Thyroid gland (tissue), 4 donors: Measurements from ENCODE around the gene CDK15. TPM values are rescaled to one million over a fixed set of nuclear protein-coding genes. Genes with fewer than 3 reads are reported as not detected.

Experiments used
- DNase-seq, 2 donors: peaks; one replicate each; pipeline ENCODE4 v3.0.0-alpha.2; 2019
- H3K27ac ChIP-seq, 3 donors: fragments of 200-600 bp; sonication (generic); 1 replicate in 2 of 3; 2 replicates in 1 of 3; pipeline ENCODE4 v1.5.1; 2016 to 2019; ENCODE audit warnings: mild to moderate bottlenecking in 1 of 3, moderate library complexity in 1 of 3
- H3K27me3 ChIP-seq: fragments of 200-600 bp; sonication (generic); one replicate; pipeline ENCODE4 v1.5.1; 2019
- H3K36me3 ChIP-seq, 2 donors: fragments of 200-600 bp; sonication (generic); one replicate each; pipeline ENCODE4 v1.5.1; 2016 to 2019
- H3K4me1 ChIP-seq, 2 donors: fragments of 200-600 bp; sonication (generic); one replicate each; pipeline ENCODE4 v1.5.1; 2017 to 2019
- H3K4me3 ChIP-seq, 3 donors: fragments of 200-600 bp; sonication (generic); replicated peaks in 1 of 3; 1 replicate in 2 of 3; 2 replicates in 1 of 3; pipeline ENCODE4 v1.5.1; 2016; ENCODE audit warnings: mild to moderate bottlenecking in 1 of 3
- H3K9me3 ChIP-seq: fragments of 200-600 bp; sonication (generic); one replicate; pipeline ENCODE4 v1.5.1; 2017
- POLR2A ChIP-seq, 2 donors: fragments of 450-650 bp; IDR thresholded peaks; one replicate each; pipeline ENCODE4 v1.6.1; 2017; ENCODE audit warnings: antibody characterized with exemption in 2 of 2, mild to moderate bottlenecking in 2 of 2, moderate library complexity in 1 of 2
- WGBS, 2 donors: methylation state at CpG; one replicate each; pipeline ENCODE4 v1.1.5; 2017; 5-methylcytosine and 5-hydroxymethylcytosine counted together
- intact Hi-C: fragments of 100-400 bp; cut with DNase I; formaldehyde crosslinking; loops from one replicate; pipeline ENCODE4 v1.15.1; 2023
- total RNA-seq, 4 donors: library from RNA; depleted of rRNA; stranded (reverse); fragments of >200 nt; gene quantifications; one replicate each; pipeline ENCODE4 v1.2.3, GENCODE V29; 2016
- TF ChIP-seq, protein P1 (sequence below), 6 experiments: fragments of 200-600 bp in 3 of 6; fragments of 450-650 bp in 3 of 6; sonication (generic) in 3 of 6; IDR thresholded peaks; one replicate each; pipeline ENCODE4 v1.5.1; 2016 to 2019; ENCODE audit warnings: antibody characterized with exemption in 6 of 6, mild to moderate bottlenecking in 2 of 6, inconsistent platforms in 1 of 6, moderate library complexity in 1 of 6

CDK15 gene
- total RNA-seq, 4 donors from 2014 or later: 1.2 TPM; not detected in 3

GRCh38 chr2:201906777-201907562, 100.6 kb downstream of the CDK15 start:
- DNase-seq: peak in 1 of 2 donors; percentile 9
- intact Hi-C loops: no loop called here
- H3K4me3 ChIP-seq: no peak overlapping the region
- H3K9me3 ChIP-seq: no peaks in the 10 kb centered on the region
- H3K4me1 ChIP-seq: no peaks in the 10 kb centered on the region
- no peaks in the 10 kb centered on the region for H3K27me3 ChIP-seq
- TF ChIP-seq POLR2A (IDR thresholded peaks at IDR 0.05): no peak
- TF ChIP-seq, protein P1, sequence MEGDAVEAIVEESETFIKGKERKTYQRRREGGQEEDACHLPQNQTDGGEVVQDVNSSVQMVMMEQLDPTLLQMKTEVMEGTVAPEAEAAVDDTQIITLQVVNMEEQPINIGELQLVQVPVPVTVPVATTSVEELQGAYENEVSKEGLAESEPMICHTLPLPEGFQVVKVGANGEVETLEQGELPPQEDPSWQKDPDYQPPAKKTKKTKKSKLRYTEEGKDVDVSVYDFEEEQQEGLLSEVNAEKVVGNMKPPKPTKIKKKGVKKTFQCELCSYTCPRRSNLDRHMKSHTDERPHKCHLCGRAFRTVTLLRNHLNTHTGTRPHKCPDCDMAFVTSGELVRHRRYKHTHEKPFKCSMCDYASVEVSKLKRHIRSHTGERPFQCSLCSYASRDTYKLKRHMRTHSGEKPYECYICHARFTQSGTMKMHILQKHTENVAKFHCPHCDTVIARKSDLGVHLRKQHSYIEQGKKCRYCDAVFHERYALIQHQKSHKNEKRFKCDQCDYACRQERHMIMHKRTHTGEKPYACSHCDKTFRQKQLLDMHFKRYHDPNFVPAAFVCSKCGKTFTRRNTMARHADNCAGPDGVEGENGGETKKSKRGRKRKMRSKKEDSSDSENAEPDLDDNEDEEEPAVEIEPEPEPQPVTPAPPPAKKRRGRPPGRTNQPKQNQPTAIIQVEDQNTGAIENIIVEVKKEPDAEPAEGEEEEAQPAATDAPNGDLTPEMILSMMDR (IDR thresholded peaks at IDR 0.05): no peak
- no peak overlapping the region for H3K27ac ChIP-seq
- no peaks in the 10 kb centered on the region for H3K36me3 ChIP-seq
- WGBS, 2 donors: 33 to 36% methylated on average over 10 of the region's 10 CpGs

- Histone ChIP-seq H3K9me3 (no peaks in the 10 kb centered on the region), H3K4me3 (no peak overlapping the region), H3K4me1 (no peaks in the 10 kb centered on the region), H3K27me3 (no peaks in the 10 kb centered on the region), H3K36me3 (no peaks in the 10 kb centered on the region), H3K27ac (no peak overlapping the region)
- WGBS, 2 donors: 65% methylated on average over 4 of the region's 4 CpGs
- no peak for TF ChIP-seq POLR2A (IDR thresholded peaks at IDR 0.05)
- TF ChIP-seq, protein P1 (IDR thresholded peaks at IDR 0.05): no peak
- DNase-seq: no peak
- intact Hi-C loops: no loop called here
Observed at GRCh38 chr2:201907563-201907881, 101.2 kb downstream of the CDK15 start.

DNA sequence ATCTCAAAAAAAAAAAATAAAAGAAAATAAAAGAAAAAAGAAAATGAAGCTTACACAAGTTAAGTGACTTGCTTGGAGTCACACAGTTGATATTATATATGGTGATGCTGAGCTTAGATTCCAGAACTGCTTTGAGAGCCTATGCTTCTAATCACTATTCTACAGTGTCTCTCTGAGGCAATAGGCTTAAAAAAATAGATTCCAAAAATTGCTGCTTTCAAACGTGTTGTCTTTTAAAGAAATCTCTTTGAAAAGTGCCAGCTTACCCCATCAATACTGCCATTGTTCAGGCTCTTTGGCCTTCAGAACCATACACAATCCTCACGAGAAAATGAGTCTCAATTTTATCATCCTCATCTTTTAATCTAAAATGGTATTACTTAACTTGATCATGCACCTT, 102.6 kb downstream of the CDK15 start:
- no peaks in the 10 kb centered on the region for H3K4me1 ChIP-seq
- intact Hi-C loops: no loop called here
- no peak overlapping the region for H3K4me3 ChIP-seq
- H3K27ac ChIP-seq: no peak overlapping the region
- WGBS, 2 donors: 68 to 71% methylated on average over 2 of the region's 2 CpGs
- H3K9me3 ChIP-seq: no peaks in the 10 kb centered on the region
- no peaks in the 10 kb centered on the region for H3K27me3 ChIP-seq
- no peaks in the 10 kb centered on the region for H3K36me3 ChIP-seq
- no peak for TF ChIP-seq POLR2A (IDR thresholded peaks at IDR 0.05)
- TF ChIP-seq, protein P1 (IDR thresholded peaks at IDR 0.05): no peak
- DNase-seq: no peak

DNA sequence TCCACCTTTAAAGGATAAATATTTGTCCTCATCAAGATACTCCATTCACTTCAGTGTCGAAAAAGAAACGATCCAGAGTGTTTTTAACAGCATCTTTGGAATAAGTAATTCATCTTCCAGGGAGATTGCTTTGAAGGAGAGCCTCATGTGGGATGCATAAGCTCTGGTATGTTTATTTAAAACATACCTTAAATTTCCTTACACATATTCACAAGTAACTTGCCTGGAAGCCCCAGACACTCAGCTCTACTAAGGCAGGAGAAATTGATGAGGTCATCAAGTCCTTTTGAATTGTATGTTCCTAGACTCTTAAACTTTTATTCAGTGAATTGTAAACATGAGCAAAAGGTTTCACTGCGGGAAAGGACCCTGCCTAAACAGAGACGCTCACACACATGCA, 103.0 kb downstream of the CDK15 start:
- TF ChIP-seq, protein P1 (IDR thresholded peaks at IDR 0.05): no peak
- TF ChIP-seq POLR2A (IDR thresholded peaks at IDR 0.05): no peak
- Histone ChIP-seq H3K27ac (no peak overlapping the region), H3K4me1 (no peaks in the 10 kb centered on the region), H3K36me3 (no peaks in the 10 kb centered on the region), H3K4me3 (no peak overlapping the region), H3K9me3 (no peaks in the 10 kb centered on the region), H3K27me3 (no peaks in the 10 kb centered on the region)
- DNase-seq: no peak
- intact Hi-C loops: no loop called here
- WGBS, 2 donors: 75 to 76% methylated on average over 4 of the region's 4 CpGs

- TF ChIP-seq, protein P1 (IDR thresholded peaks at IDR 0.05): no peak
- no peak for TF ChIP-seq POLR2A (IDR thresholded peaks at IDR 0.05)
- 73 to 77% methylated on average over 4 of the region's 4 CpGs for WGBS, 2 donors
- DNase-seq: no peak
- Histone ChIP-seq H3K27me3 (no peaks in the 10 kb centered on the region), H3K36me3 (no peaks in the 10 kb centered on the region), H3K9me3 (no peaks in the 10 kb centered on the region), H3K4me3 (no peak overlapping the region), H3K4me1 (no peaks in the 10 kb centered on the region), H3K27ac (no peak overlapping the region)
- intact Hi-C loops: no loop called here
Observed at GRCh38 chr2:201909961-201910361, 103.6 kb downstream of the CDK15 start.
